Measurements from ENCODE around the gene EOLA2.
A peak's percentile ranks its signal among the peaks of the same experiment; 100 is the strongest.
"Not testable (repeated sequence)": the region's sequence is repeated elsewhere in the genome, so short reads cannot be mapped to it uniquely, and the experiment has no call there.

Gene EOLA2

GRCh38 chrX:149950681-149951080, 12.4 kb upstream of the EOLA2 start:
- no peak overlapping the region for H2BK15ac ChIP-seq (ENCODE audit: low read depth, poor library complexity, severe bottlenecking)
- no peak overlapping the region for H3K4ac ChIP-seq (ENCODE audit: low read depth in 1 of 2, low read length in 2 of 2)
- no peak overlapping the region for H3K27ac ChIP-seq (ENCODE audit: low read length, poor library complexity, severe bottlenecking)
- H2AK5ac ChIP-seq (ENCODE audit: low read length, severe bottlenecking) = no peak overlapping the region
- no peak overlapping the region for H2BK12ac ChIP-seq (ENCODE audit: low read length in 2 of 2)
- H3K9ac ChIP-seq (ENCODE audit: low read length) = no peak overlapping the region
- no peaks in the 10 kb centered on the region for H3K9me3 ChIP-seq (ENCODE audit: control insufficient read depth, low read length)
- peaks cover 0 to 3% of the 10 kb centered on the region in 2 experiments for H3K27me3 ChIP-seq (ENCODE audit: control insufficient read depth in 1 of 2, insufficient read depth in 1 of 2, low read length in 2 of 2)
- no peak overlapping the region for H2AFZ ChIP-seq (ENCODE audit: low read depth, low read length)
- no peak overlapping the region for H2BK5ac ChIP-seq (ENCODE audit: low read depth, low read length, poor library complexity, severe bottlenecking)
- no peaks in the 10 kb centered on the region for H3K4me1 ChIP-seq (ENCODE audit: control insufficient read depth, insufficient read depth, low read depth, low read length)
- no peak overlapping the region for H3K18ac ChIP-seq (ENCODE audit: low read depth in 1 of 2, low read length in 2 of 2)
- no peak overlapping the region for H2BK120ac ChIP-seq (ENCODE audit: low read depth, low read length)
- peak; percentile 58 for DNase-seq
- no peak overlapping the region for H4K8ac ChIP-seq (ENCODE audit: low read length)
- H4K91ac ChIP-seq (ENCODE audit: low read length) = no peak overlapping the region
- peaks cover 3 to 12% of the 10 kb centered on the region in 2 experiments for H3K36me3 ChIP-seq (ENCODE audit: control insufficient read depth in 1 of 2, insufficient read depth in 2 of 2, low read depth in 1 of 2, low read length in 2 of 2)
- no peaks in the 10 kb centered on the region for H3K79me1 ChIP-seq (replicated peaks; ENCODE audit: low read length, poor library complexity, severe bottlenecking)
- H3K23ac ChIP-seq (ENCODE audit: low read length in 2 of 2) = no peak overlapping the region
- H3K14ac ChIP-seq (ENCODE audit: low read length in 2 of 2) = no peak overlapping the region
- WGBS = 100% methylated on average over 1 of the region's 1 CpG
- no peak overlapping the region for H3K4me2 ChIP-seq (ENCODE audit: low read length, poor library complexity, severe bottlenecking)
- H3K4me3 ChIP-seq (ENCODE audit: insufficient read depth in 1 of 2, low read depth in 1 of 2, low read length in 2 of 2) = no peak overlapping the region

GRCh38 chrX:149949743-149950436, 11.6 kb upstream of the EOLA2 start:
- Histone ChIP-seq H3K4ac (ENCODE audit: low read depth in 1 of 2, low read length in 2 of 2) (no peak overlapping the region), H2BK15ac (ENCODE audit: low read depth, poor library complexity, severe bottlenecking) (no peak overlapping the region), H3K79me1 (replicated peaks; ENCODE audit: low read length, poor library complexity, severe bottlenecking) (no peaks in the 10 kb centered on the region), H2BK120ac (ENCODE audit: low read depth, low read length) (no peak overlapping the region), H2AFZ (ENCODE audit: low read depth, low read length) (no peak overlapping the region), H3K27me3 (ENCODE audit: control insufficient read depth in 1 of 2, insufficient read depth in 1 of 2, low read length in 2 of 2) (peaks cover 0 to 3% of the 10 kb centered on the region in 2 experiments), H4K8ac (ENCODE audit: low read length) (no peak overlapping the region), H2BK5ac (ENCODE audit: low read depth, low read length, poor library complexity, severe bottlenecking) (no peak overlapping the region), H3K4me2 (ENCODE audit: low read length, poor library complexity, severe bottlenecking) (no peak overlapping the region), H4K91ac (ENCODE audit: low read length) (no peak overlapping the region), H3K4me3 (ENCODE audit: insufficient read depth in 1 of 2, low read depth in 1 of 2, low read length in 2 of 2) (no peak overlapping the region), H2AK5ac (ENCODE audit: low read length, severe bottlenecking) (no peak overlapping the region), H2BK12ac (ENCODE audit: low read length in 2 of 2) (no peak overlapping the region), H3K9me3 (ENCODE audit: control insufficient read depth, low read length) (no peaks in the 10 kb centered on the region), H3K36me3 (ENCODE audit: control insufficient read depth in 1 of 2, insufficient read depth in 2 of 2, low read depth in 1 of 2, low read length in 2 of 2) (peaks cover 9 to 12% of the 10 kb centered on the region in 2 experiments), H3K23ac (ENCODE audit: low read length in 2 of 2) (no peak overlapping the region), H3K27ac (ENCODE audit: low read length, poor library complexity, severe bottlenecking) (no peak overlapping the region), H3K4me1 (ENCODE audit: control insufficient read depth, insufficient read depth, low read depth, low read length) (no peaks in the 10 kb centered on the region), H3K18ac (ENCODE audit: low read depth in 1 of 2, low read length in 2 of 2) (no peak overlapping the region), H3K14ac (ENCODE audit: low read length in 2 of 2) (no peak overlapping the region), H3K9ac (ENCODE audit: low read length) (no peak overlapping the region)
- no peak for DNase-seq
- WGBS = 71% methylated on average over 6 of the region's 6 CpGs

- H3K4me1 ChIP-seq (ENCODE audit: control insufficient read depth, insufficient read depth, low read depth, low read length) = no peaks in the 10 kb centered on the region
- H3K4ac ChIP-seq (ENCODE audit: low read depth in 1 of 2, low read length in 2 of 2) = no peak overlapping the region
- no peak overlapping the region for H3K23ac ChIP-seq (ENCODE audit: low read length in 2 of 2)
- no peak overlapping the region for H3K18ac ChIP-seq (ENCODE audit: low read depth in 1 of 2, low read length in 2 of 2)
- peaks cover 1% of the 10 kb centered on the region for H3K79me1 ChIP-seq (replicated peaks; ENCODE audit: low read length, poor library complexity, severe bottlenecking)
- H2AFZ ChIP-seq (ENCODE audit: low read depth, low read length) = no peak overlapping the region
- H4K8ac ChIP-seq (ENCODE audit: low read length) = no peak overlapping the region
- no peak overlapping the region for H3K4me3 ChIP-seq (ENCODE audit: insufficient read depth in 1 of 2, low read depth in 1 of 2, low read length in 2 of 2)
- H2BK12ac ChIP-seq (ENCODE audit: low read length in 2 of 2) = no peak overlapping the region
- H2BK15ac ChIP-seq (ENCODE audit: low read depth, poor library complexity, severe bottlenecking) = no peak overlapping the region
- H2AK5ac ChIP-seq (ENCODE audit: low read length, severe bottlenecking) = no peak overlapping the region
- H3K4me2 ChIP-seq (ENCODE audit: low read length, poor library complexity, severe bottlenecking) = no peak overlapping the region
- peak overlapping the region; percentile 49 for H3K27ac ChIP-seq (ENCODE audit: low read length, poor library complexity, severe bottlenecking)
- H3K36me3 ChIP-seq (ENCODE audit: control insufficient read depth in 1 of 2, insufficient read depth in 2 of 2, low read depth in 1 of 2, low read length in 2 of 2) = peaks cover 9 to 14% of the 10 kb centered on the region in 2 experiments
- WGBS = 89% methylated on average over 3 of the region's 3 CpGs
- H2BK5ac ChIP-seq (ENCODE audit: low read depth, low read length, poor library complexity, severe bottlenecking) = no peak overlapping the region
- DNase-seq = no peak
- H4K91ac ChIP-seq (ENCODE audit: low read length) = no peak overlapping the region
- no peaks in the 10 kb centered on the region for H3K9me3 ChIP-seq (ENCODE audit: control insufficient read depth, low read length)
- peaks cover 0 to 3% of the 10 kb centered on the region in 2 experiments for H3K27me3 ChIP-seq (ENCODE audit: control insufficient read depth in 1 of 2, insufficient read depth in 1 of 2, low read length in 2 of 2)
- H3K9ac ChIP-seq (ENCODE audit: low read length) = no peak overlapping the region
- H3K14ac ChIP-seq (ENCODE audit: low read length in 2 of 2) = no peak overlapping the region
- no peak overlapping the region for H2BK120ac ChIP-seq (ENCODE audit: low read depth, low read length)
These were observed 9.7 kb upstream of the EOLA2 start for GRCh38 chrX:149948016-149948415.

GRCh38 chrX:149946932-149947331, 8.6 kb upstream of the EOLA2 start:
- H3K23ac ChIP-seq (ENCODE audit: low read length in 2 of 2); H3K4ac ChIP-seq (ENCODE audit: low read depth in 1 of 2, low read length in 2 of 2); H2BK5ac ChIP-seq (ENCODE audit: low read depth, low read length, poor library complexity, severe bottlenecking); DNase-seq; H3K4me1 ChIP-seq (ENCODE audit: control insufficient read depth, insufficient read depth, low read depth, low read length); H2BK120ac ChIP-seq (ENCODE audit: low read depth, low read length); H3K79me1 ChIP-seq (replicated peaks; ENCODE audit: low read length, poor library complexity, severe bottlenecking); H3K27ac ChIP-seq (ENCODE audit: low read length, poor library complexity, severe bottlenecking); H3K9me3 ChIP-seq (ENCODE audit: control insufficient read depth, low read length); H2BK15ac ChIP-seq (ENCODE audit: low read depth, poor library complexity, severe bottlenecking); H3K27me3 ChIP-seq (ENCODE audit: control insufficient read depth in 1 of 2, insufficient read depth in 1 of 2, low read length in 2 of 2); H2AFZ ChIP-seq (ENCODE audit: low read depth, low read length); H3K14ac ChIP-seq (ENCODE audit: low read length in 2 of 2); H4K8ac ChIP-seq (ENCODE audit: low read length); H3K9ac ChIP-seq (ENCODE audit: low read length); H4K91ac ChIP-seq (ENCODE audit: low read length); H2AK5ac ChIP-seq (ENCODE audit: low read length, severe bottlenecking); H3K4me3 ChIP-seq (ENCODE audit: insufficient read depth in 1 of 2, low read depth in 1 of 2, low read length in 2 of 2); H2BK12ac ChIP-seq (ENCODE audit: low read length in 2 of 2); H3K18ac ChIP-seq (ENCODE audit: low read depth in 1 of 2, low read length in 2 of 2); H3K4me2 ChIP-seq (ENCODE audit: low read length, poor library complexity, severe bottlenecking): not testable (repeated sequence)
- H3K36me3 ChIP-seq (ENCODE audit: control insufficient read depth in 1 of 2, insufficient read depth in 2 of 2, low read depth in 1 of 2, low read length in 2 of 2) = peaks cover 9 to 14% of the 10 kb centered on the region in 2 experiments
- WGBS = no CpG with 5 or more reads among the region's 3 CpGs
